Right kidney (tissue), 1 donor: ENCODE measurements around the gene DLEU7.

Experiments
- DNase-seq: peaks from one replicate; pipeline ENCODE4 v3.0.0-alpha.2; 2016

The DLEU7 gene

GRCh38 chr13:50794226-50794625, 49.3 kb downstream of the DLEU7 start:
- no peak for DNase-seq

- no peak for DNase-seq
Observed at GRCh38 chr13:50793026-50793425, 50.5 kb downstream of the DLEU7 start.

GRCh38 chr13:50788551-50789210, 54.8 kb downstream of the DLEU7 start:
- DNase-seq, result no peak

- no peak for DNase-seq
Observed at GRCh38 chr13:50787316-50788195, 55.9 kb downstream of the DLEU7 start.

- no peak for DNase-seq
Observed at GRCh38 chr13:50783717-50784290, 59.7 kb downstream of the DLEU7 start.

- DNase-seq, result no peak
Observed at GRCh38 chr13:50783066-50783465, 60.4 kb downstream of the DLEU7 start.

GRCh38 chr13:50780201-50781015, 63.1 kb downstream of the DLEU7 start:
- DNase-seq, result no peak

- no peak for DNase-seq
Observed at GRCh38 chr13:50779443-50780200, 63.9 kb downstream of the DLEU7 start.
